Measurements from ENCODE around the gene ADGRA1.
"Not testable (repeated sequence)": the region's sequence is repeated elsewhere in the genome, so short reads cannot be mapped to it uniquely, and the experiment has no call there.

ADGRA1 gene

GRCh38 chr10:133151071-133151470, 63.3 kb downstream of the ADGRA1 start:
- Histone ChIP-seq H3K9me3 (ENCODE audit: insufficient read depth, low read depth, low read length) (peaks cover 12% of the 10 kb centered on the region), H3K4me1 (ENCODE audit: insufficient read depth, low read length) (peaks cover 17% of the 10 kb centered on the region), H3K4me3 (ENCODE audit: low read length) (peak overlapping the region; percentile 49; the same call in 1 of the 2 replicates), H3K27ac (ENCODE audit: low read length) (peak overlapping the region; percentile 53), H3K9ac (ENCODE audit: low read depth, low read length) (peak overlapping the region; percentile 77; the same call in 1 of the 2 replicates)
- H3K27me3 ChIP-seq (ENCODE audit: insufficient read depth, low read length); H3K36me3 ChIP-seq (ENCODE audit: insufficient read depth, low read depth, low read length): not testable (repeated sequence)

- Histone ChIP-seq H3K9me3 (ENCODE audit: insufficient read depth, low read depth, low read length) (peaks cover 12% of the 10 kb centered on the region), H3K36me3 (ENCODE audit: insufficient read depth, low read depth, low read length) (no peaks in the 10 kb centered on the region), H3K9ac (ENCODE audit: low read depth, low read length) (peak overlapping the region; percentile 77; the same call in 1 of the 2 replicates), H3K27ac (ENCODE audit: low read length) (peak overlapping the region; percentile 53), H3K27me3 (ENCODE audit: insufficient read depth, low read length) (no peaks in the 10 kb centered on the region), H3K4me3 (ENCODE audit: low read length) (peak overlapping the region; percentile 49; the same call in 1 of the 2 replicates), H3K4me1 (ENCODE audit: insufficient read depth, low read length) (peaks cover 17% of the 10 kb centered on the region)
Measured at GRCh38 chr10:133151543-133151972, 63.8 kb downstream of the ADGRA1 start.

- Histone ChIP-seq H3K9ac (ENCODE audit: low read depth, low read length) (no peak overlapping the region), H3K27ac (ENCODE audit: low read length) (no peak overlapping the region)
Measured at GRCh38 chr10:133154411-133154810, 66.7 kb downstream of the ADGRA1 start.

GRCh38 chr10:133154996-133155778, 67.5 kb downstream of the ADGRA1 start:
- Histone ChIP-seq H3K4me3 (ENCODE audit: low read length) (no peak overlapping the region), H3K9me3 (ENCODE audit: insufficient read depth, low read depth, low read length) (peaks cover under 1% of the 10 kb centered on the region; the same call in 1 of the 2 replicates), H3K27me3 (ENCODE audit: insufficient read depth, low read length) (no peaks in the 10 kb centered on the region), H3K4me1 (ENCODE audit: insufficient read depth, low read length) (peaks cover 17% of the 10 kb centered on the region), H3K36me3 (ENCODE audit: insufficient read depth, low read depth, low read length) (no peaks in the 10 kb centered on the region), H3K27ac (ENCODE audit: low read length) (no peak overlapping the region), H3K9ac (ENCODE audit: low read depth, low read length) (no peak overlapping the region)

More at GRCh38 chr10:133154411-133154810, 66.7 kb downstream of the ADGRA1 start:
- H3K4me1 ChIP-seq (ENCODE audit: insufficient read depth, low read length) = peaks cover 17% of the 10 kb centered on the region
- H3K27me3 ChIP-seq (ENCODE audit: insufficient read depth, low read length) = no peaks in the 10 kb centered on the region
- peaks cover 2% of the 10 kb centered on the region; the same call in 1 of the 2 replicates for H3K9me3 ChIP-seq (ENCODE audit: insufficient read depth, low read depth, low read length)
- H3K4me3 ChIP-seq (ENCODE audit: low read length) = no peak overlapping the region
- no peaks in the 10 kb centered on the region for H3K36me3 ChIP-seq (ENCODE audit: insufficient read depth, low read depth, low read length)

- Histone ChIP-seq H3K4me3 (ENCODE audit: low read length) (no peak overlapping the region), H3K36me3 (ENCODE audit: insufficient read depth, low read depth, low read length) (no peaks in the 10 kb centered on the region), H3K4me1 (ENCODE audit: insufficient read depth, low read length) (peaks cover 7% of the 10 kb centered on the region), H3K9me3 (ENCODE audit: insufficient read depth, low read depth, low read length) (no peaks in the 10 kb centered on the region), H3K27me3 (ENCODE audit: insufficient read depth, low read length) (peaks cover 13% of the 10 kb centered on the region), H3K9ac (ENCODE audit: low read depth, low read length) (no peak overlapping the region), H3K27ac (ENCODE audit: low read length) (no peak overlapping the region)
Measured at GRCh38 chr10:133156674-133157579, 69.2 kb downstream of the ADGRA1 start.

GRCh38 chr10:133157662-133158436, 70.1 kb downstream of the ADGRA1 start:
- no peak overlapping the region for H3K4me3 ChIP-seq (ENCODE audit: low read length)
- H3K27ac ChIP-seq (ENCODE audit: low read length) = no peak overlapping the region
- H3K4me1 ChIP-seq (ENCODE audit: insufficient read depth, low read length) = no peaks in the 10 kb centered on the region
- peaks cover 16% of the 10 kb centered on the region for H3K27me3 ChIP-seq (ENCODE audit: insufficient read depth, low read length)
- H3K9ac ChIP-seq (ENCODE audit: low read depth, low read length) = no peak overlapping the region
- no peaks in the 10 kb centered on the region for H3K9me3 ChIP-seq (ENCODE audit: insufficient read depth, low read depth, low read length)
- H3K36me3 ChIP-seq (ENCODE audit: insufficient read depth, low read depth, low read length) = no peaks in the 10 kb centered on the region

- H3K4me3 ChIP-seq (ENCODE audit: low read length) = no peak overlapping the region
- no peak overlapping the region for H3K27ac ChIP-seq (ENCODE audit: low read length)
- H3K4me1 ChIP-seq (ENCODE audit: insufficient read depth, low read length) = no peaks in the 10 kb centered on the region
- H3K9me3 ChIP-seq (ENCODE audit: insufficient read depth, low read depth, low read length) = no peaks in the 10 kb centered on the region
- H3K27me3 ChIP-seq (ENCODE audit: insufficient read depth, low read length) = peaks cover 16% of the 10 kb centered on the region
- H3K36me3 ChIP-seq (ENCODE audit: insufficient read depth, low read depth, low read length) = no peaks in the 10 kb centered on the region
- H3K9ac ChIP-seq (ENCODE audit: low read depth, low read length) = no peak overlapping the region
Measured at GRCh38 chr10:133158437-133158755, 70.7 kb downstream of the ADGRA1 start.

GRCh38 chr10:133158756-133159610, 71.3 kb downstream of the ADGRA1 start:
- no peaks in the 10 kb centered on the region for H3K4me1 ChIP-seq (ENCODE audit: insufficient read depth, low read length)
- H3K9ac ChIP-seq (ENCODE audit: low read depth, low read length) = no peak overlapping the region
- no peaks in the 10 kb centered on the region for H3K9me3 ChIP-seq (ENCODE audit: insufficient read depth, low read depth, low read length)
- H3K4me3 ChIP-seq (ENCODE audit: low read length) = no peak overlapping the region
- no peak overlapping the region for H3K27ac ChIP-seq (ENCODE audit: low read length)
- no peaks in the 10 kb centered on the region for H3K36me3 ChIP-seq (ENCODE audit: insufficient read depth, low read depth, low read length)
- H3K27me3 ChIP-seq (ENCODE audit: insufficient read depth, low read length) = peaks cover 16% of the 10 kb centered on the region

- Histone ChIP-seq H3K27me3 (ENCODE audit: insufficient read depth, low read length) (peaks cover 16% of the 10 kb centered on the region), H3K4me3 (ENCODE audit: low read length) (no peak overlapping the region), H3K9ac (ENCODE audit: low read depth, low read length) (no peak overlapping the region), H3K36me3 (ENCODE audit: insufficient read depth, low read depth, low read length) (no peaks in the 10 kb centered on the region), H3K9me3 (ENCODE audit: insufficient read depth, low read depth, low read length) (no peaks in the 10 kb centered on the region), H3K27ac (ENCODE audit: low read length) (no peak overlapping the region), H3K4me1 (ENCODE audit: insufficient read depth, low read length) (no peaks in the 10 kb centered on the region)
Measured at GRCh38 chr10:133159611-133159949, 71.9 kb downstream of the ADGRA1 start.

GRCh38 chr10:133159950-133160825, 72.5 kb downstream of the ADGRA1 start, which contains the start of gene KNDC1:
TSS of gene KNDC1 (plus strand) at chr10:133160219. CDS start at chr10:133160468, 249 bp downstream.
- Histone ChIP-seq H3K27ac (ENCODE audit: low read length) (no peak within 1 kb of the TSS), H3K9me3 (ENCODE audit: insufficient read depth, low read depth, low read length) (no peaks in the 10 kb centered on the region), H3K36me3 (ENCODE audit: insufficient read depth, low read depth, low read length) (no peaks in the 10 kb centered on the region), H3K27me3 (ENCODE audit: insufficient read depth, low read length) (peaks cover 16% of the 10 kb centered on the region), H3K9ac (ENCODE audit: low read depth, low read length) (peak within 1 kb of the TSS; percentile 63; the same call in 1 of the 2 replicates), H3K4me3 (ENCODE audit: low read length) (peak within 1 kb of the TSS; percentile 71), H3K4me1 (ENCODE audit: insufficient read depth, low read length) (no peaks in the 10 kb centered on the region)

Data from iPS-20b (cell line).